GM11168 (cell line): ENCODE results near the gene C10orf105.

Source experiments
- in situ Hi-C: fragments of 300-500 bp; cut with MboI; formaldehyde crosslinking; loops from one replicate; pipeline ENCODE4 v1.12.0; 2022; ENCODE audit warnings: low sequenced_read_pairs; ENCODE audit not compliant: unreplicated experiment

C10orf105 gene

GRCh38 chr10:71719042-71719441 lies 536 bp downstream of the C10orf105 start:
- in situ Hi-C loops: loop anchor here (10.0 kb wide), 1 partner anchor 96 kb away; no protein-coding TSS in a partner anchor

- in situ Hi-C loops: loop anchor here (10.0 kb wide), 1 partner anchor 97 kb away; no protein-coding TSS in a partner anchor
These were observed 1.3 kb downstream of the C10orf105 start for GRCh38 chr10:71718165-71718698.

- in situ Hi-C loops: loop anchor here (10.0 kb wide), 1 partner anchor 97 kb away; no protein-coding TSS in a partner anchor
These were observed 2.0 kb downstream of the C10orf105 start for GRCh38 chr10:71717551-71717951.

GRCh38 chr10:71717056-71717455 lies 2.5 kb downstream of the C10orf105 start:
- in situ Hi-C loops: loop anchor here (10.0 kb wide), 1 partner anchor 98 kb away; no protein-coding TSS in a partner anchor

- in situ Hi-C loops: loop anchor here (10.0 kb wide), 1 partner anchor 98 kb away; no protein-coding TSS in a partner anchor
These were observed 3.2 kb downstream of the C10orf105 start for GRCh38 chr10:71716426-71716825.

GRCh38 chr10:71715860-71716259 lies 3.7 kb downstream of the C10orf105 start:
- in situ Hi-C loops: loop anchor here (10.0 kb wide), 1 partner anchor 99 kb away; no protein-coding TSS in a partner anchor

- in situ Hi-C loops: loop anchor here (10.0 kb wide), 1 partner anchor 100 kb away; no protein-coding TSS in a partner anchor
These were observed 4.6 kb downstream of the C10orf105 start for GRCh38 chr10:71715026-71715425.

- in situ Hi-C loops: loop anchor here (5.0 to 10.0 kb wide), 2 partner anchors 63 to 100 kb away; no protein-coding TSS in a partner anchor
These were observed 5.0 kb downstream of the C10orf105 start for GRCh38 chr10:71714592-71714991.

GRCh38 chr10:71714031-71714410 lies 5.6 kb downstream of the C10orf105 start:
- in situ Hi-C loops: loop anchor here (5.0 to 10.0 kb wide), 2 partner anchors 63 to 101 kb away; no protein-coding TSS in a partner anchor

- in situ Hi-C loops: loop anchor here (5.0 to 10.0 kb wide), 2 partner anchors 64 to 101 kb away; no protein-coding TSS in a partner anchor
These were observed 6.2 kb downstream of the C10orf105 start for GRCh38 chr10:71713135-71714030.

- in situ Hi-C loops: loop anchor here (5.0 to 10.0 kb wide), 2 partner anchors 65 to 102 kb away; no protein-coding TSS in a partner anchor
These were observed 6.9 kb downstream of the C10orf105 start for GRCh38 chr10:71712572-71713134.

- in situ Hi-C loops: loop anchor here (5.0 to 10.0 kb wide), 2 partner anchors 65 to 103 kb away; no protein-coding TSS in a partner anchor
These were observed 7.4 kb downstream of the C10orf105 start for GRCh38 chr10:71712170-71712569.

- in situ Hi-C loops: loop anchor here (5.0 to 10.0 kb wide), 2 partner anchors 66 to 104 kb away; no protein-coding TSS in a partner anchor
These were observed 8.4 kb downstream of the C10orf105 start for GRCh38 chr10:71711052-71711623.

GRCh38 chr10:71710519-71710918 lies 9.1 kb downstream of the C10orf105 start:
- in situ Hi-C loops: loop anchor here (5.0 to 10.0 kb wide), 2 partner anchors 67 to 104 kb away; no protein-coding TSS in a partner anchor

GRCh38 chr10:71708897-71709882 lies 10.4 kb downstream of the C10orf105 start:
- in situ Hi-C loops: no loop called here

- in situ Hi-C loops: no loop called here
These were observed 11.3 kb downstream of the C10orf105 start for GRCh38 chr10:71708301-71708703.

GRCh38 chr10:71707240-71707789 lies 12.3 kb downstream of the C10orf105 start:
- in situ Hi-C loops: no loop called here
